ENCODE results near the gene WWP2.

DNA sequence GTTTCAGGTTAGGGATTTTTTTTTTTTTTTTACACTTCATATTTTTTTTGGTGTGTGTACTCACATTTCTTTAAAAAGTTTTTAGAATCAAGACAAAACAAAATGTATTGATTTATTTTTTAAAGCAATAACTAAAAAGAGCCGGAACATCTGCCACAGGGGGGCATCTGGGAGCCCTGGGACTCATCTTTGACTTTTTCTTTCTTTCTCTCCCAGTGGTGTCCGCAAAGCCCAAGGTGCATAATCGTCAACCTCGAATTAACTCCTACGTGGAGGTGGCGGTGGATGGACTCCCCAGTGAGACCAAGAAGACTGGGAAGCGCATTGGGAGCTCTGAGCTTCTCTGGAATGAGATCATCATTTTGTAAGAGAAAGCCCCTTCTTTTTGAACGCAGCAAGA is 36.3 kb downstream of the WWP2 start:
- TF ChIP-seq, protein P1, sequence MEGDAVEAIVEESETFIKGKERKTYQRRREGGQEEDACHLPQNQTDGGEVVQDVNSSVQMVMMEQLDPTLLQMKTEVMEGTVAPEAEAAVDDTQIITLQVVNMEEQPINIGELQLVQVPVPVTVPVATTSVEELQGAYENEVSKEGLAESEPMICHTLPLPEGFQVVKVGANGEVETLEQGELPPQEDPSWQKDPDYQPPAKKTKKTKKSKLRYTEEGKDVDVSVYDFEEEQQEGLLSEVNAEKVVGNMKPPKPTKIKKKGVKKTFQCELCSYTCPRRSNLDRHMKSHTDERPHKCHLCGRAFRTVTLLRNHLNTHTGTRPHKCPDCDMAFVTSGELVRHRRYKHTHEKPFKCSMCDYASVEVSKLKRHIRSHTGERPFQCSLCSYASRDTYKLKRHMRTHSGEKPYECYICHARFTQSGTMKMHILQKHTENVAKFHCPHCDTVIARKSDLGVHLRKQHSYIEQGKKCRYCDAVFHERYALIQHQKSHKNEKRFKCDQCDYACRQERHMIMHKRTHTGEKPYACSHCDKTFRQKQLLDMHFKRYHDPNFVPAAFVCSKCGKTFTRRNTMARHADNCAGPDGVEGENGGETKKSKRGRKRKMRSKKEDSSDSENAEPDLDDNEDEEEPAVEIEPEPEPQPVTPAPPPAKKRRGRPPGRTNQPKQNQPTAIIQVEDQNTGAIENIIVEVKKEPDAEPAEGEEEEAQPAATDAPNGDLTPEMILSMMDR (conservative IDR thresholded peaks at IDR 0.05; ENCODE audit: low read length), result peak; percentile 35; the same call in 1 of the 2 replicates
- no peak for TF ChIP-seq EZH2phosphoT487 (IDR thresholded peaks at IDR 0.05; ENCODE audit: borderline replicate concordance, low read depth, low read length)

Measured in OCI-LY7 (cell line).